RWPE2 (cell line): Measurements from ENCODE around the gene FOXS1.

ENCODE experiments used
- ATAC-seq: fragments of 200-7000 bp; cut with Tn5 transposase; 3 replicates; pipeline ENCODE4 v1.9.1; 2021; ENCODE audit warnings: low read depth
- DNase-seq: peaks from one replicate; pipeline ENCODE4 v3.0.0-alpha.2; 2020; ENCODE audit warnings: low spot score
- H3K27ac ChIP-seq: fragments of 450-650 bp; 2 replicates; pipeline ENCODE4 v1.5.1; 2017; ENCODE audit warnings: mild to moderate bottlenecking; ENCODE audit not compliant: poor library complexity, severe bottlenecking
- H3K27me3 ChIP-seq: fragments of 250-450 bp; sonication (Bioruptor Pico); 2 replicates; pipeline ENCODE4 v1.5.1; 2021; ENCODE audit warnings: mild to moderate bottlenecking, moderate library complexity; ENCODE audit not compliant: insufficient read depth, poor library complexity, severe bottlenecking
- H3K36me3 ChIP-seq: fragments of 250-450 bp; sonication (Bioruptor Pico); 2 replicates; pipeline ENCODE4 v1.5.1; 2020; ENCODE audit warnings: low read depth, mild to moderate bottlenecking, moderate library complexity
- H3K4me1 ChIP-seq: fragments of 250-450 bp; sonication (Bioruptor Pico); 2 replicates; pipeline ENCODE4 v1.5.1; 2021; ENCODE audit warnings: mild to moderate bottlenecking, moderate library complexity; ENCODE audit not compliant: insufficient read depth, poor library complexity, severe bottlenecking
- H3K4me3 ChIP-seq: fragments of 250-450 bp; sonication (Bioruptor Pico); 2 replicates; pipeline ENCODE4 v1.5.1; 2021; ENCODE audit warnings: mild to moderate bottlenecking, moderate library complexity; ENCODE audit not compliant: severe bottlenecking
- H3K9me3 ChIP-seq: fragments of 250-450 bp; sonication (Bioruptor Pico); 2 replicates; pipeline ENCODE4 v1.5.1; 2021; ENCODE audit warnings: mild to moderate bottlenecking, moderate library complexity; ENCODE audit not compliant: severe bottlenecking
- TF ChIP-seq, protein P1 (sequence below): fragments of 450-650 bp; IDR thresholded peaks from one replicate; pipeline ENCODE4 v1.5.1; 2017; ENCODE audit warnings: mild to moderate bottlenecking, moderate library complexity; ENCODE audit not compliant: poor library complexity, severe bottlenecking

FOXS1 gene

DNA sequence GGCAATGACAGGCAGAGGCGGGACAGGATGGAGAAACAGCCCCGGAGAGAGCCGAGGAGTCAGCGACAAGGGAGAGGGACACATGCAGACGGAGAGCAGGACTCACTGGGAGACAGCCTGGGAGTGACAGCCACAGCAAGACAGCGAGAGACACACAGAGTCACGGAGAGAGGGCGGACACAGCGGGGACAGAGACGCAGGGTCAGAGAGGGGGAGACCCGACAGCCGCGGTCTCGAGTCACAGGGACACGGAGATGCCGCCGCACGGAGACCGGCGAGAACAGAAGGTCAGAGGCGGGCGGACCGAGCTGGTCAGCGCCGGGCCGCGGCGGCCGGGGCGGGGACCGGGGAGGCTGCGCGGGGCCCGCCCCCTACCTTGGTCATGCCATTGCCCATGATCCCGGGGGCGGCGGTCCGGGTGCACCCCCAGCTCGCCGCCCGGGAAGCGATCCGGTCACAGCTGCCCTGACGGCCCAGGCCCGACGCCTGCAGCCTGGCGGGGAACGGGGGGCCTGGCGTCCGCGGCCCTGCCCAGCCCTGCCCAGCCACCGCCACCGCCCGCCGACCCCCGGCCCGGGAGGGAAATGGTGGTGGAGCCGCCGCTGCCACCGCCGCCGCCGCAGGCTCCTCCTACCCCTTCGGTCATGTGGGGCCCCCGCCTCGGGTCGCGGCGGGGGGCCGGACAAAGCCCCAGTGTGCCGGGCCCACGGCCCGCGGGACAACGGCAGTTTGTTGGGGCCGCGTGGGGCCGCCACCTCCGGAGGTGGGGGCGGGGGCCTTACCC is 24.7 kb upstream of the FOXS1 start, which contains the start of the genes DUSP15 and TTLL9:
Gene DUSP15 (minus strand): TSS at position 586 of the 784 bp plus-strand sequence. CDS start 190 bp downstream, at position 396.
Gene TTLL9 (plus strand): TSS at position 693 of the 784 bp plus-strand sequence. CDS start 493 bp downstream, outside the sequence.
- H3K27ac ChIP-seq = no peak within 1 kb of the TSS
- TF ChIP-seq, protein P1, sequence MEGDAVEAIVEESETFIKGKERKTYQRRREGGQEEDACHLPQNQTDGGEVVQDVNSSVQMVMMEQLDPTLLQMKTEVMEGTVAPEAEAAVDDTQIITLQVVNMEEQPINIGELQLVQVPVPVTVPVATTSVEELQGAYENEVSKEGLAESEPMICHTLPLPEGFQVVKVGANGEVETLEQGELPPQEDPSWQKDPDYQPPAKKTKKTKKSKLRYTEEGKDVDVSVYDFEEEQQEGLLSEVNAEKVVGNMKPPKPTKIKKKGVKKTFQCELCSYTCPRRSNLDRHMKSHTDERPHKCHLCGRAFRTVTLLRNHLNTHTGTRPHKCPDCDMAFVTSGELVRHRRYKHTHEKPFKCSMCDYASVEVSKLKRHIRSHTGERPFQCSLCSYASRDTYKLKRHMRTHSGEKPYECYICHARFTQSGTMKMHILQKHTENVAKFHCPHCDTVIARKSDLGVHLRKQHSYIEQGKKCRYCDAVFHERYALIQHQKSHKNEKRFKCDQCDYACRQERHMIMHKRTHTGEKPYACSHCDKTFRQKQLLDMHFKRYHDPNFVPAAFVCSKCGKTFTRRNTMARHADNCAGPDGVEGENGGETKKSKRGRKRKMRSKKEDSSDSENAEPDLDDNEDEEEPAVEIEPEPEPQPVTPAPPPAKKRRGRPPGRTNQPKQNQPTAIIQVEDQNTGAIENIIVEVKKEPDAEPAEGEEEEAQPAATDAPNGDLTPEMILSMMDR = no peak
- DNase-seq (no peak), ATAC-seq (peak; percentile 66)
- peak within 1 kb of the TSS; percentile 36 for H3K4me3 ChIP-seq
- peaks cover 40% of the 10 kb centered on the region for H3K27me3 ChIP-seq
- no peaks in the 10 kb centered on the region for H3K36me3 ChIP-seq
- H3K4me1 ChIP-seq = no peaks in the 10 kb centered on the region
- H3K9me3 ChIP-seq = no peaks in the 10 kb centered on the region

DNA sequence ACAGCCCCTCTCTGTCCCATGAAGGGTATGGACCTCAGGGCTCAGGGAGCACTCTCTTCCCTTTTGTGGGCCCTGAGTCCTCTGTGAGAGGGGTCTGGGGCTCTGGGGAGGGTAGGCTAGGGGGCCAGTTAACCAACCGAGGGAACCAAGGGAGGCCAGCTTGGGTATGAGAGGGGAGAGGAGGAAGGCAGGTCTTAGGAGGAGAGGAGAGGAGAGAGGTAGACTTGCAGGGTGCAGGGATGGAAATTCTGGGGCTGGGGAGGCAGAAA is 24.2 kb upstream of the FOXS1 start:
- peaks cover 40% of the 10 kb centered on the region for H3K27me3 ChIP-seq
- H3K9me3 ChIP-seq = no peaks in the 10 kb centered on the region
- H3K36me3 ChIP-seq = no peaks in the 10 kb centered on the region
- H3K4me1 ChIP-seq = no peaks in the 10 kb centered on the region
- H3K4me3 ChIP-seq = peak overlapping the region; percentile 36
- no peak for ATAC-seq
- no peak overlapping the region for H3K27ac ChIP-seq
- DNase-seq = no peak
- TF ChIP-seq, protein P1 = no peak

DNA sequence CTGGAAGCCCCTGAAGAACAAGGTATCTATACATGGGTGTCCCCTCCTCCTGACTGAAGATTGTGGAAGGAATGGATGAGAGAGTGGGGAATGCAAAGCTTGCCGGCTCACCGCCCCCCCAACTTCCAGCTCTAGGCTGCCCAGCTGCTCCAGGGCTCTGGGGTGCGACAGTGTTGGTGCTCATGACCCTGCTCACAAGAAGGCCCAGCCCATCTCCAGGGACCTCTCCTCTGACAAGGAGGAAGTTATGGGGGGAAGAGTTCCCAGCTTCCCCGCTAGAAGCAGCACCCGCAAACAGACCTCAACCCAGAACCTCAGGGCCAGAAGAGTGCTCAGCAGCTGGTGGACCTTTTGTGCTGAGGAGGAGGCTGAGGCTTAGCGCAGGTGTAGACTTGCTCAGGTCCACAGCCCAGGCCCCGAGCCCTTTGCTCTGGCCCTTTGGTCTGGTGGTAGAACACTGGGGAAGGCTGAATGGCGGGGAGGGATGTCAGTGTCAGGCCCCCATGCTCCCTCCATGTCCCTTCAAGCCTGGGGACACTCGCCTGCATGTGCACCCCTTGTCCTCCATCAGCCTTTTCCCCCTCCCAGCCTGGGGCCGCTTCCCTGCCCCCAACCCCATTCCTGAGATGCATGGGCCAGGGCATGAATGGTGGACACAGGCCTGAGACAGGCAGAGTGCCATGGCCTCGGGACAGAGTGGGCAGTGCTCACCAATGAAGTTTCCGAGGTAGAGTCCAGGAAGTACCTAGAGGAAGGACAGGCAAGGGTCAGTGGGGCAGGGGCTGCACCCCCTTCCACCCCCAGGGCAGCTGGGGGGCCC is 23.7 kb upstream of the FOXS1 start:
- H3K4me1 ChIP-seq = no peaks in the 10 kb centered on the region
- TF ChIP-seq, protein P1 = no peak
- no peaks in the 10 kb centered on the region for H3K9me3 ChIP-seq
- DNase-seq = no peak
- ATAC-seq = no peak
- peaks cover 40% of the 10 kb centered on the region for H3K27me3 ChIP-seq
- H3K36me3 ChIP-seq = no peaks in the 10 kb centered on the region
- no peak overlapping the region for H3K27ac ChIP-seq
- peak overlapping the region; percentile 36 for H3K4me3 ChIP-seq

DNA sequence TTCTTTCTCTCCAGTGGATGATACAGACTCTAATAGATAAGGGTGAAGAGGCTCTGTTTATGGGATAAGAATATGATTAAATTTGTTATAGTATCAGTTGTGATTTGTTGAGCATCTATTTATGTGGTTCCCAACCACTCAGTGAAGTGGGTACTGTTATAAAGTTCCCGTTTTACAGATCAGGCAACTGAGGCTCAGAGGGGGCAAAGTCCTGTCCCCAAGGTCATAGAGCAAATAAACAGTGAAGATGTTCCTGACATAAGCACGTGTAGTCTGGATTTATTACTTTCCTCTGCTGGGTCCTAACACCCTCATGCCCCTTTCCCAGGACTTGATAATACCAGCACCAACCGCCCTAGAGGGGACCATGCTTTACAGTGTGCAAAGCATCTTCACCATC is 20.8 kb upstream of the FOXS1 start:
- Histone ChIP-seq H3K4me1 (no peaks in the 10 kb centered on the region), H3K27me3 (peaks cover 33% of the 10 kb centered on the region), H3K27ac (no peak overlapping the region), H3K4me3 (no peak overlapping the region), H3K9me3 (no peaks in the 10 kb centered on the region), H3K36me3 (no peaks in the 10 kb centered on the region)
- TF ChIP-seq, protein P1 = no peak
- ATAC-seq = no peak
- no peak for DNase-seq
